OCI-LY1 (cell line): ENCODE measurements around the gene RGS7.

Experiments
- EZH2 ChIP-seq: fragments of 200-600 bp; sonication (generic), shearing (Covaris generic); IDR thresholded peaks from 2 replicates; pipeline ENCODE4 v1.8.0; 2017; ENCODE audit warnings: borderline replicate concordance, mixed run types, mild to moderate bottlenecking, antibody characterized with exemption, low read length, moderate library complexity, mixed read lengths
- TF ChIP-seq, protein P1 (sequence below): fragments of 200-600 bp; sonication (generic), shearing (Covaris generic); IDR thresholded peaks from 2 replicates; pipeline ENCODE4 v1.5.1; 2017; ENCODE audit warnings: mild to moderate bottlenecking, antibody characterized with exemption, low read length, moderate library complexity, mixed read lengths

- TF ChIP-seq, protein P1, sequence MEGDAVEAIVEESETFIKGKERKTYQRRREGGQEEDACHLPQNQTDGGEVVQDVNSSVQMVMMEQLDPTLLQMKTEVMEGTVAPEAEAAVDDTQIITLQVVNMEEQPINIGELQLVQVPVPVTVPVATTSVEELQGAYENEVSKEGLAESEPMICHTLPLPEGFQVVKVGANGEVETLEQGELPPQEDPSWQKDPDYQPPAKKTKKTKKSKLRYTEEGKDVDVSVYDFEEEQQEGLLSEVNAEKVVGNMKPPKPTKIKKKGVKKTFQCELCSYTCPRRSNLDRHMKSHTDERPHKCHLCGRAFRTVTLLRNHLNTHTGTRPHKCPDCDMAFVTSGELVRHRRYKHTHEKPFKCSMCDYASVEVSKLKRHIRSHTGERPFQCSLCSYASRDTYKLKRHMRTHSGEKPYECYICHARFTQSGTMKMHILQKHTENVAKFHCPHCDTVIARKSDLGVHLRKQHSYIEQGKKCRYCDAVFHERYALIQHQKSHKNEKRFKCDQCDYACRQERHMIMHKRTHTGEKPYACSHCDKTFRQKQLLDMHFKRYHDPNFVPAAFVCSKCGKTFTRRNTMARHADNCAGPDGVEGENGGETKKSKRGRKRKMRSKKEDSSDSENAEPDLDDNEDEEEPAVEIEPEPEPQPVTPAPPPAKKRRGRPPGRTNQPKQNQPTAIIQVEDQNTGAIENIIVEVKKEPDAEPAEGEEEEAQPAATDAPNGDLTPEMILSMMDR: no peak
- TF ChIP-seq EZH2: no peak
Measured at GRCh38 chr1:240927821-240928220, 429.2 kb downstream of the RGS7 start.
